SK-N-SH (cell line): ENCODE data around the gene TTYH3. TPM values are rescaled to one million over a fixed set of nuclear protein-coding genes. Genes with fewer than 3 reads are reported as not detected.

ENCODE experiments used
- CTCF ChIA-PET: fragments of 300-600, 350-600 bp; formaldehyde crosslinking; extraction: SDS; loops from one replicate; lab custom pipeline; 2021; lab: Yijun Ruan, JAX
- POLR2A ChIA-PET: fragments of 350-600 bp; sonication (Branson Sonifier 250); formaldehyde crosslinking; extraction: SDS; loops from one replicate; lab custom pipeline; 2020; ENCODE audit warnings: antibody characterized with exemption, inconsistent platforms; lab: Yijun Ruan, JAX
- DNase-seq: peaks from one replicate; pipeline ENCODE4 v3.0.0; 2012
- H2AFZ ChIP-seq: fragments of 200-600 bp; sonication (generic); 2 replicates; pipeline ENCODE4 v1.8.1; 2016; ENCODE audit warnings: antibody characterized with exemption, mild to moderate bottlenecking, low read depth
- H3F3A ChIP-seq: fragments of 200-600 bp; sonication (generic); replicated peaks from 2 replicates; pipeline ENCODE3; 2016; ENCODE audit warnings: antibody characterized with exemption, mild to moderate bottlenecking; ENCODE audit not compliant: insufficient read depth
- H3K27ac ChIP-seq, 2 experiments: fragments of 200-500 bp in 1 of 2; fragments of 200-600 bp in 1 of 2; sonication (Bioruptor generic) in 1 of 2; sonication (generic), shearing (Covaris generic) in 1 of 2; 2 replicates each; pipeline versions ENCODE4 v1.5.1 to v1.6.1; 2014 to 2016; ENCODE audit warnings: low read depth in 2 of 2, inconsistent platforms in 1 of 2, low read length in 1 of 2, mild to moderate bottlenecking in 1 of 2, mixed read lengths in 1 of 2
- H3K27me3 ChIP-seq: fragments of 200-600 bp; sonication (generic), shearing (Covaris generic); 2 replicates; pipeline ENCODE4 v1.6.1; 2016; ENCODE audit warnings: mixed run types; ENCODE audit not compliant: insufficient read depth
- H3K36me3 ChIP-seq, 2 experiments: fragments of 200-500 bp in 1 of 2; fragments of 200-600 bp in 1 of 2; sonication (Bioruptor generic) in 1 of 2; sonication (generic) in 1 of 2; replicated peaks in 1 of 2; 2 replicates each; pipeline versions ENCODE3 to v1.5.1; 2014 to 2016; ENCODE audit warnings: low read length in 1 of 2, mild to moderate bottlenecking in 1 of 2; ENCODE audit not compliant: insufficient read depth in 2 of 2, control insufficient read depth in 1 of 2
- H3K4me1 ChIP-seq, 2 experiments: fragments of 200-500 bp in 1 of 2; fragments of 200-600 bp in 1 of 2; sonication (Bioruptor generic) in 1 of 2; sonication (generic), shearing (Covaris generic) in 1 of 2; 2 replicates each; pipeline versions ENCODE4 v1.5.1 to v1.6.1; 2014 to 2016; ENCODE audit warnings: low read depth in 1 of 2, low read length in 1 of 2, mixed run types in 1 of 2; ENCODE audit not compliant: insufficient read depth in 2 of 2, control insufficient read depth in 1 of 2
- H3K4me2 ChIP-seq: fragments of 200-600 bp; sonication (generic), shearing (Covaris generic); 2 replicates; pipeline ENCODE4 v1.6.1; 2017; ENCODE audit warnings: mixed run types
- H3K4me3 ChIP-seq, 2 experiments: fragments of 200-500 bp in 1 of 2; fragments of 200-600 bp in 1 of 2; sonication (Bioruptor generic) in 1 of 2; sonication (generic), shearing (Covaris generic) in 1 of 2; 2 replicates each; pipeline versions ENCODE4 v1.5.1 to v1.8.1; 2014 to 2016; ENCODE audit warnings: low read depth in 2 of 2, inconsistent platforms in 1 of 2, low read length in 1 of 2, mild to moderate bottlenecking in 1 of 2, mixed read lengths in 1 of 2, moderate library complexity in 1 of 2
- H3K79me2 ChIP-seq: fragments of 200-600 bp; sonication (generic); 2 replicates; pipeline ENCODE4 v1.8.1; 2017; ENCODE audit warnings: mild to moderate bottlenecking; ENCODE audit not compliant: insufficient read depth
- H3K9ac ChIP-seq: fragments of 200-600 bp; sonication (generic); 2 replicates; pipeline ENCODE4 v1.6.1; 2017; ENCODE audit warnings: mixed run types
- H3K9me2 ChIP-seq: fragments of 200-600 bp; sonication (generic); 2 replicates; pipeline ENCODE4 v1.6.1; 2017; ENCODE audit warnings: mixed run types
- H3K9me3 ChIP-seq: fragments of 200-600 bp; sonication (generic); 2 replicates; pipeline ENCODE4 v1.6.1; 2017; ENCODE audit warnings: mixed run types, mild to moderate bottlenecking, moderate library complexity
- H4K20me1 ChIP-seq: fragments of 200-600 bp; sonication (generic); 2 replicates; pipeline ENCODE4 v1.6.1; 2017; ENCODE audit warnings: mild to moderate bottlenecking, mixed run types; ENCODE audit not compliant: insufficient read depth
- CTCF ChIP-seq: fragments of 200-600 bp; sonication (generic); IDR thresholded peaks from 2 replicates; pipeline ENCODE4 v1.6.1; 2017; ENCODE audit warnings: antibody characterized with exemption, mild to moderate bottlenecking, moderate library complexity
- ELF1 ChIP-seq: IDR thresholded peaks from 2 replicates; pipeline ENCODE4 v1.4.0; 2012
- FOXJ3 ChIP-seq: sonication (generic); formaldehyde crosslinking; IDR thresholded peaks from 2 replicates; pipeline ENCODE4 v1.5.1; 2020; ENCODE audit warnings: mild to moderate bottlenecking, missing genetic modification reagents
- FOXM1 ChIP-seq: IDR thresholded peaks from 2 replicates; pipeline ENCODE4 v1.4.0; 2012; ENCODE audit warnings: low read depth, mild to moderate bottlenecking
- GATA2 ChIP-seq: sonication (generic); formaldehyde crosslinking; IDR thresholded peaks from 2 replicates; pipeline ENCODE4 v1.5.0; 2020; ENCODE audit warnings: mild to moderate bottlenecking, missing genetic modification reagents
- IRF3 ChIP-seq: fragments of 150-350 bp; IDR thresholded peaks from 2 replicates; pipeline ENCODE4 v1.6.1; 2016; ENCODE audit warnings: mild to moderate bottlenecking, low read depth, low read length
- MAX ChIP-seq: IDR thresholded peaks from 2 replicates; pipeline ENCODE4 v1.4.0; 2012; ENCODE audit warnings: low read depth
- MEF2A ChIP-seq: IDR thresholded peaks from 2 replicates; pipeline ENCODE4 v1.4.0; 2012; ENCODE audit warnings: low read depth, borderline replicate concordance
- MXI1 ChIP-seq: IDR thresholded peaks from 2 replicates; pipeline ENCODE4 v1.6.1; 2012; ENCODE audit warnings: mild to moderate bottlenecking, low read depth, low read length, improper control_type of control experiment
- NFIC ChIP-seq: IDR thresholded peaks from 2 replicates; pipeline ENCODE4 v1.4.0; 2012; ENCODE audit warnings: borderline replicate concordance
- POLR2AphosphoS5 ChIP-seq: IDR thresholded peaks from 2 replicates; pipeline ENCODE4 v1.6.1; 2012; ENCODE audit warnings: low read depth, low read length
- TAF1 ChIP-seq: IDR thresholded peaks from 2 replicates; pipeline ENCODE4 v1.6.1; 2012; ENCODE audit warnings: low read depth, mild to moderate bottlenecking, low read length, moderate library complexity, borderline replicate concordance
- TEAD4 ChIP-seq: IDR thresholded peaks from 2 replicates; pipeline ENCODE4 v1.4.0; 2012; ENCODE audit warnings: mild to moderate bottlenecking, borderline replicate concordance; ENCODE audit not compliant: insufficient read depth
- ZBTB33 ChIP-seq: IDR thresholded peaks from 2 replicates; pipeline ENCODE4 v1.4.0; 2012; ENCODE audit warnings: low read depth, borderline replicate concordance
- WGBS: methylation state at CpG from one replicate; pipeline ENCODE4 v1.1.6; 2017; ENCODE audit warnings: low lambda C conversion rate; 5-methylcytosine and 5-hydroxymethylcytosine counted together
- polyA plus RNA-seq, 3 experiments: library from polyadenylated mRNA; depleted of rRNA; stranded (reverse); fragments of >200 nt; gene quantifications; 2 replicates each; pipeline ENCODE4 v1.2.3, GENCODE V29; 2012
- TF ChIP-seq, protein P1 (sequence below): IDR thresholded peaks from 2 replicates; pipeline ENCODE4 v1.6.1; 2012; ENCODE audit warnings: mild to moderate bottlenecking, low read depth, low read length, moderate library complexity

Gene TTYH3
- polyA plus RNA-seq, 1 of the 3 experiments (the other 2 are of a cell fraction) = 105 TPM

DNA sequence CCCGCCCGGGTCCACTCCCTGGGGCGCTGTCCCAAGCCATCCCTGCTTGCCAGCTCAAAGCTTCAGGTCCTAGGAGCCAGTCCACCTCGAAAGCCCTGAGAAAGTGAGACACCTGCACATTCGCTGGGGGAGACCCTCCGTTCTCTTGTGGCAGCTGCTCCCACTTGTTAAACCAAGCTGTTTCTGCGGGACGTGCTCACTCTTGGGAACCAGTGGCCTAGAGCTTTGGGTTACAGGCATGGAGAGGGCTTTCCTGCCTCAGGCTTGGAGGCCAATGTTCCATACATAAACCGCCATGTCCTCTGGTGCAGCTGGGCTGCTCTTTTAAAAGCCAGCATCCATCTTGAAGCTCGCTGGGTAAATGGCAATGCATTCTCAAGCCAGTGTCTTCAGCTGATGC is 19.9 kb upstream of the TTYH3 start:
- Histone ChIP-seq H3K9me3 (no peaks in the 10 kb centered on the region), H4K20me1 (no peaks in the 10 kb centered on the region), H3F3A (no peaks in the 10 kb centered on the region), H3K36me3 (no peaks in the 10 kb centered on the region), H3K9me2 (no peaks in the 10 kb centered on the region), H2AFZ (no peak overlapping the region), H3K27ac (no peak overlapping the region), H3K27me3 (no peaks in the 10 kb centered on the region)
- TF ChIP-seq GATA2 (CRISPR knock-in tag) (no peak), MEF2A (no peak), NFIC (no peak), FOXM1 (no peak), IRF3 (no peak), FOXJ3 (no peak)
- TF ChIP-seq, protein P1, sequence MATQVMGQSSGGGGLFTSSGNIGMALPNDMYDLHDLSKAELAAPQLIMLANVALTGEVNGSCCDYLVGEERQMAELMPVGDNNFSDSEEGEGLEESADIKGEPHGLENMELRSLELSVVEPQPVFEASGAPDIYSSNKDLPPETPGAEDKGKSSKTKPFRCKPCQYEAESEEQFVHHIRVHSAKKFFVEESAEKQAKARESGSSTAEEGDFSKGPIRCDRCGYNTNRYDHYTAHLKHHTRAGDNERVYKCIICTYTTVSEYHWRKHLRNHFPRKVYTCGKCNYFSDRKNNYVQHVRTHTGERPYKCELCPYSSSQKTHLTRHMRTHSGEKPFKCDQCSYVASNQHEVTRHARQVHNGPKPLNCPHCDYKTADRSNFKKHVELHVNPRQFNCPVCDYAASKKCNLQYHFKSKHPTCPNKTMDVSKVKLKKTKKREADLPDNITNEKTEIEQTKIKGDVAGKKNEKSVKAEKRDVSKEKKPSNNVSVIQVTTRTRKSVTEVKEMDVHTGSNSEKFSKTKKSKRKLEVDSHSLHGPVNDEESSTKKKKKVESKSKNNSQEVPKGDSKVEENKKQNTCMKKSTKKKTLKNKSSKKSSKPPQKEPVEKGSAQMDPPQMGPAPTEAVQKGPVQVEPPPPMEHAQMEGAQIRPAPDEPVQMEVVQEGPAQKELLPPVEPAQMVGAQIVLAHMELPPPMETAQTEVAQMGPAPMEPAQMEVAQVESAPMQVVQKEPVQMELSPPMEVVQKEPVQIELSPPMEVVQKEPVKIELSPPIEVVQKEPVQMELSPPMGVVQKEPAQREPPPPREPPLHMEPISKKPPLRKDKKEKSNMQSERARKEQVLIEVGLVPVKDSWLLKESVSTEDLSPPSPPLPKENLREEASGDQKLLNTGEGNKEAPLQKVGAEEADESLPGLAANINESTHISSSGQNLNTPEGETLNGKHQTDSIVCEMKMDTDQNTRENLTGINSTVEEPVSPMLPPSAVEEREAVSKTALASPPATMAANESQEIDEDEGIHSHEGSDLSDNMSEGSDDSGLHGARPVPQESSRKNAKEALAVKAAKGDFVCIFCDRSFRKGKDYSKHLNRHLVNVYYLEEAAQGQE = no peak
- TF ChIP-seq, all 33 proteins: peak for 0
- 93% methylated on average over 10 of the region's 10 CpGs for WGBS
- H3K4me2 ChIP-seq = no peak overlapping the region
- ChIA-PET POLR2A (interaction anchor here (0.9 to 1.0 kb wide), 2 partner anchors 9 to 18 kb away, joined by 3 to 5 read pairs; no protein-coding TSS in a partner anchor), CTCF (interaction anchor here (0.6 to 4.1 kb wide), 7 partner anchors 9 to 143 kb away, joined by 3 to 16 read pairs (median 5); no protein-coding TSS in a partner anchor)
- no peak for DNase-seq
- no peaks in the 10 kb centered on the region for H3K79me2 ChIP-seq
- H3K9ac ChIP-seq = no peak overlapping the region
- H3K4me3 ChIP-seq = no peak overlapping the region
- H3K4me1 ChIP-seq = peaks cover 0 to 39% of the 10 kb centered on the region in 2 experiments; a peak in 2 of 4 replicates

DNA sequence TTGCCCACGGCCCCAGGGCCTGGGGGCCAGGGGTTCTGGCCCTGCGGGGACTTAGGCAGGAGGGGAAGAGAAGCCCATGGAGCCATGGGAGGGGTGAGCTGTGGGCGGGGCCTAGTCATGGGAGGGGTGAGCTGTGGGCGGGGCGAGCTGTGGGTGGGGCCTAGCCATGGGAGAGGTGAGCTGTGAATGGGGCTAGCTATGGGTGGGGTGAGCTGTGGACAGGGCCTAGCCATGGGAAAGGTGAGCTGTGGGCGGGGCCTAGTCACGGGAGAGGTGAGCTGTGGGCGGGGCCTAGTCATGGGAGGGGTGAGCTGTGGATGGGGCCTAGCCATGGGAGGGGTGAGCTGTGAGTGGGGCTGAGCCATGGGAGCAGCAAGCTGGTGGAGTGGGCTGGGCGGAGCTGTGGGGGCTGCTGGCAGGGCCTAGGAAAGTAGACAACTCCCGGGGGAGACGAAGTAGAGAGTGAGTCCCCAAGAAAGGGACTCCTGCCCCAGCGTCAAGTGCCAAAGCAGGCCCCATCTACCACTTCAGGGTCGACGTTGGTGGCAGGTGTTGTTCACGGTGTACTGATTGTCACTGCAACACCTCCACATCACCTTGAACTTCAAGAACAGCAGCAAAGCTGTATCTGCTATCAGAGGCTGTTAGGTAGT is 19.2 kb upstream of the TTYH3 start:
- H2AFZ ChIP-seq = no peak overlapping the region
- peaks cover 0 to 45% of the 10 kb centered on the region in 2 experiments; a peak in 2 of 4 replicates for H3K4me1 ChIP-seq
- H3K79me2 ChIP-seq = no peaks in the 10 kb centered on the region
- H3K4me3 ChIP-seq = no peak overlapping the region
- H4K20me1 ChIP-seq = no peaks in the 10 kb centered on the region
- no peaks in the 10 kb centered on the region for H3K36me3 ChIP-seq
- no peaks in the 10 kb centered on the region for H3K9me2 ChIP-seq
- no peaks in the 10 kb centered on the region for H3K27me3 ChIP-seq
- no peaks in the 10 kb centered on the region for H3F3A ChIP-seq
- no peak overlapping the region; a peak in 1 of 4 replicates for H3K27ac ChIP-seq
- 83% methylated on average over 15 of the region's 15 CpGs for WGBS
- H3K4me2 ChIP-seq = no peak overlapping the region
- ChIA-PET CTCF (interaction anchor here (0.6 to 4.1 kb wide), 7 partner anchors 9 to 143 kb away, joined by 3 to 16 read pairs (median 5); no protein-coding TSS in a partner anchor), POLR2A (interaction anchor here (0.9 kb wide), 1 partner anchor 18 kb away, joined by 5 read pairs; no protein-coding TSS in a partner anchor)
- no peak overlapping the region for H3K9ac ChIP-seq
- DNase-seq = no peak
- no peaks in the 10 kb centered on the region for H3K9me3 ChIP-seq
- TF ChIP-seq IRF3 (no peak), ELF1 (no peak), FOXJ3 (no peak), MAX (no peak), CTCF (no peak), ZBTB33 (no peak), MXI1 (no peak), TAF1 (no peak), TEAD4 (no peak), POLR2AphosphoS5 (no peak)
